Measurements from ENCODE around the gene DGKA.

DGKA gene

DNA sequence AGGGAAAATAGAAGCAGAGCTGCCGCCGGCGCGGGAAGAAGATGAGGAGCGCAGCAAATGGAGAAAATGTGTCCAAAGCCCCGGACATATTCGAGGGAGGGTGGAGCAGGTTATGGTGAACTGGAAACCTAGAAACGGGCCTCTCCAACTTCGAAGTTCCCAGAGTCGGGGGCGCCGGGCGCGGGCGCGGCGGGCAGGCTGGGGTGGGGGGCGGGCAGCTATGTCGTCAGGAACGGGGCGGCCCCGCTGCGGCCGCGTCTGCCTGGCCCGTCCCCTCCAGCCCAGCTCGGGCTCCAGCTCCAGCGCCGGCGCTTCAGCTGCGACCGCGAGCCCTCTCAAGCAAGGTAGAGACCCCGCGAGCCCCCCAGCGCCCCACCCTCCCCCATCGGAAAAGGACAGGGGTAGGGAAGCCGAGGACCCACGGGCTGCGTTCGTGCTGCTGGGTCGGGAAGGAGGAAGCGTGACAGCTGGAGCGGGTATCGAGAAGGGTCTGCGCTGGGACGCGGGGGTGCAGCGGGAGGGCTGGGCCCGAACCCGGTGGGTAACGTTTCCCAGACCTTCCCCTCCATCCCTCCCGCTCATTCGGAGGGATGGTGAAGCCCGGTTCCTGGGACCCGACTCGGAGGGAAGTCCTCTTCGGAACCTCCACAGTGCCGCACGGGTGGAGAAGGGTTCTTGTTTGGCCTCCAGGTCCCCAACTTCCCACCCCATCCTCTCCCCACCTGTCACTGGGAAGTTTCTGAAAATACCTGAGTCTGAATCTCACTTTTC lies 1.0 kb downstream of the DGKA start:
- DNase-seq = peak; percentile 75

DNA sequence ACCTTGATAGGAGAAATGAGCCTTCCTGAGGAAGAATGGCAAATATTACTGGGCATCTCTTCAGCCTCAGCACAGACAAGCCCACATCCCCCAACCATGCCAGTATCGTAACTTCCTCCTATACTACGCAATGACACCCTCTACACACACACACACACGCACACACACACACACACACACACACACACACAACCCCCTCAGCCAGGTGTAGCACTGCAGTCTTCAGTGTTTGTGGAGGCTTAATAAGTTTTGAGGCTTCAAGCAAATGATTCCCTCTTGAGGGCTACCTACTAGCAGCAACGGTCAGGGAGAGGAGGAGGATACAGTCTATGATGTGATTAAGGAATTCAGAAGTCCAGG lies 1.6 kb downstream of the DGKA start:
- peak; percentile 69 for DNase-seq

DNA sequence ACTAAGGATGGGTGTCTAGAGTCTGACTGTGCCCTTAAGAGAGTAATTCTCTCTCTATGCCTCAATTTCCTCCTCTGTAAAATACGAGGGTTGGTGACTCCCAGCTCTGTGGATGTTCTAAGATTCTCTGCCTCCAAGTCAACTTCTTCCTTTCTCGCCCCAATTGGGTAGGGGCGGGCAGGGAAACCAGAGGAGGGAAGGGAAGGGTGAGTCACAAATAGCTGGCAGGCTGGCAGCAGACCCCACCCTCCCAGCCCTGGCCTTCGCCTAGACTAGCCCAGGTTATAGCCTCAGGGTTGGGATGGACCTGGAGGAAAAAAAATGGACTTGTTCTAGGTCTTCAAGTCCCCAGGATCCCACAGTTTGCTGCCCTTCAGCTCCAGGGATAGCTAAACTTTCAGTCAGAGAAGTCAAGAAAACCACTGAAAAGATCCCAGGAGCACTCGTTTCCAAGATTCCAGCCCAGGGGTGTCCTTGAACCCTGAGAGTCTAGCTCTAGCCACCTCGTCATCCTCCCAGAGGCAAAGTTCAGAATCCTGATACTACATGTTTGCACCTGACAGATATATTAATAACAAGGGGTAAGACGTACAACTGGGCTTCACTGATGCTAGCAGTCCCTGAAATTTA lies 2.3 kb downstream of the DGKA start:
- DNase-seq = no peak

DNA sequence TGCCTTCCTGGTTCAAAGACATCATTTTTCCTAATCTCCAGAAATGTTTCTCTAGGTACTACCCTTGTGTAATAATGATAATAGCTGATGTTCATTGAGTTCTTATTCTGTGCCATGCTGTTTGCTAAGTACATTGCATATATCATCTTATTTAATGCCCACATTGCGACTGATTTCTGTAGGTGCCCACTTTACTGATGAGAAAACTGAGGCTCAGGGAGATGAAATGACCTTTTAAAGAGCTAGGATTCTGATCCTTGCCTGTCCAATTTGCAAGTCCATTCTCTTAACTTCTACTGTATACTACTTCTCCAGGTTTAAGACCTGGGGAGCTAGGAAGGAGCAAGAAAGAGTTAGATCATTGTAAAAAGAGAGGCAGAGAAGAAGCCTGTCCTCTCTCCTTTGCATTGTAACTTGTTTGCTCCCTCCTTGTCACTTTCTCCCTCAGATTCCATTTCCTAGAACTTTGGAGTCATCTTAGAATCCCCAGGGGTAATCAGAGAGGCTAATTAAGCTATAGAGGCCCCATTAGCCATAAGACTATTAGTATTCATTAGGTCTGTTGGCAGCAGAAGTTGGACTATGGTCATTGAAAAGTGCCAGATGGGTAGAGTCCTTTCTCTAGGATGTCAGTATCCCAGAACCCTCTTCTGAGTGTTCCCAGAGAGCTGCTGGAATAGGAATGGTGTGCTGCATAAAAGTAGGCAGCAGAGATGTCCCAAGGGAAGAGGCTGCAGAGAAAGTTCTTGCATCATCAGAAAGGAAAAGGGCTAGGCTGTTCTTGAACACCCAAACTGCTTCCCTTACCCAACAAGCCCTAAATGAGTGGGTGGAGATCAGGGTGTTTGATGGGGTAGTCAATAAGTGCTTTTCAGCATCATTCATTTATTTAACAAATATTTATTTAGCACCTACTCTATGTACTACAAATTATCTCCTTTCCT lies 3.1 kb downstream of the DGKA start:
- DNase-seq = no peak

DNA sequence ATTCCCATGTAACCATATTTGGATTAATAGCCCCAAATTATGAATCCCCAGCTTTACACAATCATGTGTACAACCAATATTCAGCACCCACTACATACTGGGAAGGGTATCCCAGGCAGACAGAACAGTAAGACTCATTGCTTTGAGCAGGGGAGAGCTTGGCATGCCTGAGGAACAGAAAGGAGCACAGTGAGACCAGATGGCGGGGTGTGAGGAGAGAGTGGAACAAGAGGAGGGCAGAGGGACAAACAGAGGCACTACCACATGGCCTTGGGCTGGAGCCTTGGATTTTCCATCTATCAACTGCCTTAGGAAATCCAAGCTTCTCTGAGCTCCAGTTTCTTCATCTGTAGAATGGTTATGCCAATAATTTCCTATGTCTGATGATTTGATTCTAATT lies 3.8 kb downstream of the DGKA start:
- no peak for DNase-seq

DNA sequence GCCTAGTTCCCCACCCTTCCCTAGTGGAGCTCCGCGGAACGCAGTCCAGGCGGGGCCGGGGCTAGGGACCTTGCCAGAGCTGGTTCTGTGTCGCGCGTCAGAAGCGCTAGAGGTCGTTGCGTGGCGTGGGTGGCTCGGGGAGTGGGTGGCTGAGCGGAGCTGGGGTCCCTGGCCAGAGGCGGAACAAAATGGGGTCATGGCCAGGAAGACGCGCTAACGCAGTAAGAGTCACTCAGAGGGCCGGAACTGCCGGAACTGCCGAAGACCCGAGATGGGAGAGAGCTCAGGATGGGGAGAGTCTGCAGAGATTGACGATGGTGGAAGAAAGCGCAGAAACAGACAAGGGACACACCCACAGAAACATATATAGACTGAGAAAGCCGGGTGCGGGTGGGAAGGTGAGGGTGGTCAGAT lies 4.8 kb downstream of the DGKA start:
- peak; percentile 70 for DNase-seq

DNA sequence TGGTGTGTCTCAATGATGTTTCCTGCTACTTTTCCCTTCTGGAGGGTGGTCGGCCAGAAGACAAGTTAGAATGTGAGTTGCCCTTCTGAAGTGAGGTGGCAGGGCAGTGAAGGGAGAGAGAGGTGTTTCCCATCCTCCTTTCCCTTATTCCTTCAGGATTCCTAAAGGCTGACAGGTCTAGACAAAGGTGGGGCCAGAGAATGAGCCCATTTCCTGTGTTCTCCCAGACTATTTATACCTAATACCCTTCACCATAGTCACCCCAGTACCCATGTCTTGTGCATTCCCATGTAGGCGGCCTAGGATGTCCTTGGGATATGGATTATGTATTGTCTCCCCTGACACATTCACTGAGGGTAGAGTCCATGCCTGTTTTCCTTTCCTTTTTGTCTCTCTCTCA lies 7.0 kb downstream of the DGKA start:
- DNase-seq = no peak

DNA sequence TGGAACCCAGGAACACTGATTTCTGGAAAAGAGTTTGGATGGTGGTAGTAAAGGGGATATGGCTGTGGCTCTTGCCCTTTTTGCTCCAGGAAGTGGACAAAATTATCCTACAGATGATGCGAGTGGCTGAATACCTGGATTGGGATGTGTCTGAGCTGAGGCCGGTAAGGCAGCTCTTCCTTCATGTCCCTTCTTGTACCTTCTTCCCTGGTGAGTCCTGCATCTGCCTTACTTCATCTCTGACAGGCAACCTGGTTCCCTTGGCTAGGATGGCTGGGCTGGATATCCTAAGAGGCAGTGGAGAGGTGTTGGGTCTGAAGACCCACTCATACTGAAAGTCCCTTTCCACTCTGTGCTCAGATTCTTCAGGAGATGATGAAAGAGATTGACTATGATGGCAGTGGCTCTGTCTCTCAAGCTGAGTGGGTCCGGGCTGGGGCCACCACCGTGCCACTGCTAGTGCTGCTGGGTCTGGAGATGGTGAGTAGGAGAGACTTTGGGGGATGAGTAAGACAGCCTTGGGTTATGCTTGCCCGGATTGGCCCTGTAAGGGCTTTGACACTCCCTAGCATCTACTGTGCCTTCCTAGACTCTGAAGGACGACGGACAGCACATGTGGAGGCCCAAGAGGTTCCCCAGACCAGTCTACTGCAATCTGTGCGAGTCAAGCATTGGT lies 8.0 kb downstream of the DGKA start:
- no peak for DNase-seq

DNA sequence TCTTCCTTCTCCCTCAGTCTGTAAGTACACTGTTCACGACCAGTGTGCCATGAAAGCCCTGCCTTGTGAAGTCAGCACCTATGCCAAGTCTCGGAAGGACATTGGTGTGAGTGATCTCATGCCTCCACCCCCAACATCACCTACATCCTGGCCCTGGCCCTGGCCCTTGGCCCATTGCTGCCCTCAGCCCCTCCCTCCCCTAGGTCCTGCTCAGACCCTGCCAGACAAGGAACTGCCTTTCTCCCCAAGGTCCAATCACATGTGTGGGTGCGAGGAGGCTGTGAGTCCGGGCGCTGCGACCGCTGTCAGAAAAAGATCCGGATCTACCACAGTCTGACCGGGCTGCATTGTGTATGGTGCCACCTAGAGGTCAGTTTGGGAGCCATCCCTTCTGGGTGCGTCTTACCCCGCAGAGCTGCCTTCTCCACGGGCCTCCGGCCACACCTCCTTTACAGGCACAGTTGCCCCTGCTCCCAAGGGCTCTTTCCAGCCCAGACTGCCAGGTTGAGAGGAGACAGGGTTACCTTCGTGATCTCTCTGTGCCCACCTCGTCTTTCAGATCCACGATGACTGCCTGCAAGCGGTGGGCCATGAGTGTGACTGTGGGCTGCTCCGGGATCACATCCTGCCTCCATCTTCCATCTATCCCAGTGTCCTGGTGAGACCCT lies 9.2 kb downstream of the DGKA start:
- peak; percentile 92 for DNase-seq

DNA sequence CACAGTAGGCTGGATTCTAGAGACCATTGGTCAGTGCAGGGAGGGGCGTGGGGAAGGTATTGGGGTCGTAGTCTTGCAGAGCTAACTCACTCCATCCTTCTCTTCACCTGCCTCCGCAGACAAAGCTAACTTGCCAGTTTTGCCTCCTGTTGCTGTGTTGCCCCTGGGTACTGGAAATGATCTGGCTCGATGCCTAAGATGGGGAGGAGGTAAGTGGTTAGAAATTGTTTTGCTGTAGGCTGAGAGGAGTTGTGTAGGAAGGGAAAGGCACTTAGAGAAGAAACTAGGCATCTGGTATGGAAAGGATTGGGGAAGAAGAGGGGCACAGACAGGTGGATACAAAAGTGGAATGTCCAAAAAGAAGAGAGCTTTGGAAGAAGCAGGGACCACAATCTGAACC lies 11.1 kb downstream of the DGKA start:
- no peak for DNase-seq

DNA sequence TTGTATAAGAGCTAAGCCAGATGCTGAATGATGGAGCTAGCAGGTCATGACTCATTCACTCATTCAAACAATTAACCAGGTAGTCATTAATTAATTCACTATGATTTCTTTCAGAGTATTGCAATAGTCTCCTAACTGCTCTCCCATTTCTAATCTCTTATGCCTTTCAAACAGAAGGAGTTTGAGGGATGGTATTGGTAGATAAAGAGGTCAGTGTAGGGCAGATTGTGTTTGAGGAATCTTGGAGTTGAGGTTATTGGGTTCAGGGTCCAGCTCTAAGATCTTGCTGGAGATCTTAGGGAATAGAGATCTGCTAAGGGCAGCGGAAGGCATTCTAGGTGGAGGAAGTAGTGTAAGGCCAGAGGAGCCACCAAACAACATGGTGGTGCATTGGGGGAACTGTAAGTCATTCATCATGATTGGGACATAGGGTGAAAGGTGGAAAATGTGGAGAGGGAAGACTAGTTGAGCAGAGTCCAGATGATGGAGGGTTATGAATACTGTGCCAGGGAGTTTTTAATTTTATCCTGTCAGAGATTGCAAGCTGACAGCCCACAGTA lies 11.7 kb downstream of the DGKA start:
- no peak for DNase-seq

DNA sequence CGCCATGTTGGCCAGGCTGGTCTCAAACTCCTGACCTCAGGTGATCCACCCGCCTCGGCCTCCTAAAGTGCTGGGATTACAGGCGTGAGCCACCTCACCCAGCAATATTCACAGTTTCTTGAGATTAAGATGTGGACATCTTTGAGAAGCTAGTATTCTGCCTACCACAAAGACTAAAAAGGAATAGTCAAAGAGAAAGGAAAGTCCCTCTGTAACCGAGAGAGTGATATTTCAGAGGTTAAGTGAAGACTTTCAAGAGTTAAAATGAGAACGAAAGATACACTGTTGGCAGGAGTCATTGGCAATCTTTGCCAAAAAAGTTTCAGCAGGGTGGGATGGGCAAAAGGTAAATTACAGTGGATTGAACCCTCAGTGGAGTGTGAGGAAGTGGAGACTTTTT lies 15.6 kb downstream of the DGKA start:
- no peak for DNase-seq

DNA sequence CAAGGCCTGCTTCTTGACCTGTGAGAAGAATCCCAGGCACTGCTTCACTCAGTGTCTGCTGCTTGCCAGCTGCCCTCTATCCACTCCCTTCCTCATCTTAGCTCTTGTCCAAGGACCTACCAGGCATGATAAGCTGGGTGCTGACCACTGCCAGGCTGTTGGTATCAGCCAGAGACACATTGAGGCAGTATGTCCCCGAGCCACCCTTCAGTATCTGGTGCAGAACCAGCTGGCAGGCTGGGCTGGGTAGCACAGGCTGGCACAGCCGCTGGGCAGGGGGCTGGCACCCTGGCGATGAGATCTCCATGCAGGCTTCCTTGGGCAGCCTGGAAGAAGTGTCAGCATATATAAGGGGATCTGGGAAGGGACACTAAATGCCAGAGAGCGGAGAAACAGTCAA lies 24.4 kb downstream of the DGKA start:
- no peak for DNase-seq

DNA sequence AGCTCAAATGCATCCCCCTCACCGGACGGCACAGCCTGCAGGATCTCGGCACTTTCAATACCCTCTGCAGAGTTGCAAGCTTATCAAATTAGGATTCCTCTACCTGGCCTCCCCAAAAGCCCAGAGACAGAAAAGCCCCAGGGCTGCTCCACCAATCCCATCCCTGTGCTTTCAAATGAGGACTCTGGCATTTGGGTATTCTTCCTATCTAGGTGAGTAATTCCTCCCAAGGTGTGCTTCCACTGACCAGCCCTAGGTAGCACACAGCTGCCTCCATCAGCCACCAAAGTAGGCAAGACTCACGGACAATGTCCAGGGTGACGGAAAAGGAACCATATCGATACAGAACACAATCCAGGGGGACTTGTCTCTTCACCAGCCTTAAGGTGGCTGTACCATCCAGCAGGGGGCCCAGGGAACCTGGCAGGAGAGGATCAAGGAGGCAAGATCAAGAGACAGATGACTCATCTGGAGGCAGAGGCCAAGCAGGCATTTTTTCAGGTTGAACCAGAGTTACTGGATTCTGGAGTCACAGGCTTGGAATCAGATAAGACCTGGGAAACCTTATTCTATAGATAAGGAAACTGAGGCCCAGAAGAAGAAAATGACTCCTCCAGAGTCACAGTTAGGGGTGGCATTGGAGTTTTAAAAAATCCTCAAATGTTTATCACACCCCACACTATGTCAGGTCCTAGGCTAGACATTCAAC lies 25.0 kb downstream of the DGKA start:
- DNase-seq = peak; percentile 69

DNA sequence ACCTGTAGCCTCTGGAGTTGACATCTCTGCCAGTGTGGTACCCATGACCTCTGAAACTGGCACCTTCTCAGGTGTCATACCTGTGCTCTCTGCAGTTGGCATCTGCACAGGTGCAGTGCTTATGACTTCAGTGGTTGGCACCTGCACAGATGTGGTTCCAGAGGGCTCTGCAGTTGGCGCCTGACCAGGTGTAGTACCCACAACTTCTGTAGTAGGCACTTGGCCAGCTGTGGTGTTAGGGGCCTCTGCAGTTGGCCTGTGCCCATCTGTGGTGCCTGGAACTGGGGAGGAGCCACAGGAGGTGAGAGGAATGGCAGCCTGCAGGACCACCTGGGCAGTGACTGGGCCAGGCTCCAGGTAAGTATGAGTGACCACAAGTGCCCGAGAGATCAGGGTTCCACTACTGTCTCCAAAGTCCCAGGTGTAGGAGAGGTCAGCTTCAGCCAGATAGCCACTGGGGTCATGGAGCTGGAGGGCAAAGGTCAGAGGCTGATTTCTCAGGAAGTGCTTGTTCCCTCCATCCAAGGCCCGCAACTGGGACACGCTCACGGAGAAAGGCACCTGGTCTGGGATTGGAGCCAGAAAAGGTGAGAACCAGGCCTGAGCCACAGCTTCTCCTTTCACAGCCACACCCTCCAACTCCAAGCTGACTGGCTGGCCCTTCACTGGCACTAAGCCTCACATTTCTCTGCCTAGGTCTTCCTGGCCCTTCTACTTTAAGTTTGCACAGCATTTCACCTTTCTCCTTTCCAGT lies 26.3 kb downstream of the DGKA start:
- DNase-seq = no peak

DNA sequence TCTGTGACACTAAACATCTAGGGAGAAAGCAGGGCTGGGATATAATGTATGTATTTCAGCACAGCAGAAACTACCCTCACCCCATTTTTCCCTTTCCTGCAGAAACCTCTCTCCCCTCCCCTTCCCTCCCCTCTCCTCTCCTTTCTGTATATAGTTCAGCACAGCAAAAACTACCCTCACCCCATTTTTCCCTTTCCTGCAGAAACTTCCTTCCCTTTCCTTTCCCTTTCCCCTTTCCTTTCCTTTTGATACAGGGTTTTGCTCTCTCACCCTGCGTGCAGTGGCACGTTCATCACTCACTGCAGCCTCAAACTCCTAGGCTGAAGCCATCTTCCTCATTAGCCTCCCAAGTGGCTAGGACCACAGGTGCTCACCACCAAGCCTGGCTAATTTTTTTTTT lies 32.8 kb downstream of the DGKA start:
- DNase-seq = no peak

DNA sequence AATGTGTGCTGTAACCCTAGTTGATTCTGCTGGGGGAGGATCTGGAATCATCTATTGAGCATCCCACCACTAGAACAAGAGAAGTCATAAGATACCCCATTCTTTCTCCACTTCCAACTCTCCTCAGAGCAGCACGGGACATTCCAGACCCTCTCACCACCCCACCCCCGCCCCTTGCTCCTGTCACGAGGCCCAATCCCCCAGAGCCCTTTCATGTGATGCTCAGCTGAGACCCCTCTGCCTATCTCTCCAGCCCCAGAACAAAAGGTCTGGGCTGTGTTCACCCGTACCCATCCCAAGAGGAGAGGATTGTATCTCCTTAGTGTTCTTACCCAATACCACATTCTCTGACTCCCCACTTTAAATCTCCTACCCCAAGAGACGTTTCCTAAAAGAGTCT lies 34.3 kb downstream of the DGKA start:
- no peak for DNase-seq

DNA sequence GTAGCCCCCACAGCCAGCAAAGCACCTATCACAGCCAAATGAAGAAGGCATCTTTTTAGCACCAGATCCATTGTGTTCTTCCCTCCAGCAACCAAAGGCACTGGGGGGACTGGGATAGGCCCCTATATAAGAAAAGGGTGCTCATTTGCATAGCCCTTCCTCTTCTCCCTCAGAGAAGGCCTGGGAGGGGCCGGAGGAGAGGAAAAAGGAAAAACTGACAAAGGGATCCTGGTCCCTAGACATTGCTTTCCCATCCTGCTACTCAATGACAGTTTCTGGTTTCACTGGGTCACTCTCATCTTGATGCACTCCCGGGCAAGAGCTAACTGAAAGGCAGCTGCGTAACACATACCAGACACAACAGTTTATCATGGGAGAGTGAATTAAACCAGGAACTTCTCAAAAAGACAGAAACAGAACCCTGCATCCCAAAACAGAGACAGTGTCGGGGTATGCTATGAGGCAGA lies 35.0 kb downstream of the DGKA start, which contains the start of gene PMEL:
Gene PMEL, minus strand, starts transcription at position 102 of the 467 bp plus-strand sequence. Its CDS starts 31 bp downstream, at position 71.
- DNase-seq = no peak

DNA sequence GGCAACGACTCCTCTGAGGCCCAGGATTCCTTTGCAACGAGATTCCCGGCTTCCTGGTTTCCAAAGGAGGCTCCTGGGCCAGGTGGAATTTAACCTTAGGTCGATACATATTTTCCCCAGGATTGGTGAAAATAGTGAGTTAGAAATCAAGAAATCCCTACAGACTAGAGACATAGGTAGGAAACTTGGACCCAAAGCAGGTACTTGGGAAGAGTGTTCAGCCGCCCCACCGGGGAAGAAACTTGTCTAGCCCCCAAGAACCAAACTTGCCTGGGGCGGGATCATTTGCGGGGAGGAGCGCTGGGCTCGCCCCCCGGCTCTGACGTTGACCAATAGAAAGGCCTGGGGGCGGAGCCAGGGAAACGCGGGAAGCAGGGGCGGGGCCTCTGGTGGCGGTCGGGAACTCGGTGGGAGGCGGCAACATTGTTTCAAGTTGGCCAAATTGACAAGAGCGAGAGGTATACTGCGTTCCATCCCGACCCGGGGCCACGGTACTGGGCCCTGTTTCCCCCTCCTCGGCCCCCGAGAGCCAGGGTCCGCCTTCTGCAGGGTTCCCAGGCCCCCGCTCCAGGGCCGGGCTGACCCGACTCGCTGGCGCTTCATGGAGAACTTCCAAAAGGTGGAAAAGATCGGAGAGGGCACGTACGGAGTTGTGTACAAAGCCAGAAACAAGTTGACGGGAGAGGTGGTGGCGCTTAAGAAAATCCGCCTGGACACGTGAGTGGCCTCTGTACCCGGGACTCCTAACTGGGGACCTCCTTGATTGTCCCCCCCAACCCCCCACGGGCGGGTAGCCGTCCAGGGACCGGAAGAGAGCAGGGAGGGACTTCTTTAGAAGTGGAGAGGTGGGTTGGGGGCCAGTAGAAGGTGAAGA lies 35.7 kb downstream of the DGKA start, which contains the start of gene CDK2:
Gene CDK2, plus strand, starts transcription at position 423 of the 874 bp plus-strand sequence. Its CDS starts 179 bp downstream, at position 602.
- peak; percentile 97 for DNase-seq
